ENCODE data around the gene OR5AL1.

Gene OR5AL1

GRCh38 chr11:56410801-56411200, 1.7 kb upstream of the OR5AL1 start:
- no peak overlapping the region for H3K4me3 ChIP-seq (replicated peaks; ENCODE audit: low read depth, low read length)
- DNase-seq (ENCODE audit: extremely low read depth, low read depth) = no peak
- TF ChIP-seq, protein P1, sequence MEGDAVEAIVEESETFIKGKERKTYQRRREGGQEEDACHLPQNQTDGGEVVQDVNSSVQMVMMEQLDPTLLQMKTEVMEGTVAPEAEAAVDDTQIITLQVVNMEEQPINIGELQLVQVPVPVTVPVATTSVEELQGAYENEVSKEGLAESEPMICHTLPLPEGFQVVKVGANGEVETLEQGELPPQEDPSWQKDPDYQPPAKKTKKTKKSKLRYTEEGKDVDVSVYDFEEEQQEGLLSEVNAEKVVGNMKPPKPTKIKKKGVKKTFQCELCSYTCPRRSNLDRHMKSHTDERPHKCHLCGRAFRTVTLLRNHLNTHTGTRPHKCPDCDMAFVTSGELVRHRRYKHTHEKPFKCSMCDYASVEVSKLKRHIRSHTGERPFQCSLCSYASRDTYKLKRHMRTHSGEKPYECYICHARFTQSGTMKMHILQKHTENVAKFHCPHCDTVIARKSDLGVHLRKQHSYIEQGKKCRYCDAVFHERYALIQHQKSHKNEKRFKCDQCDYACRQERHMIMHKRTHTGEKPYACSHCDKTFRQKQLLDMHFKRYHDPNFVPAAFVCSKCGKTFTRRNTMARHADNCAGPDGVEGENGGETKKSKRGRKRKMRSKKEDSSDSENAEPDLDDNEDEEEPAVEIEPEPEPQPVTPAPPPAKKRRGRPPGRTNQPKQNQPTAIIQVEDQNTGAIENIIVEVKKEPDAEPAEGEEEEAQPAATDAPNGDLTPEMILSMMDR (IDR thresholded peaks at IDR 0.05; ENCODE audit: low read depth, low read length, missing control alignments) = no peak

DNA sequence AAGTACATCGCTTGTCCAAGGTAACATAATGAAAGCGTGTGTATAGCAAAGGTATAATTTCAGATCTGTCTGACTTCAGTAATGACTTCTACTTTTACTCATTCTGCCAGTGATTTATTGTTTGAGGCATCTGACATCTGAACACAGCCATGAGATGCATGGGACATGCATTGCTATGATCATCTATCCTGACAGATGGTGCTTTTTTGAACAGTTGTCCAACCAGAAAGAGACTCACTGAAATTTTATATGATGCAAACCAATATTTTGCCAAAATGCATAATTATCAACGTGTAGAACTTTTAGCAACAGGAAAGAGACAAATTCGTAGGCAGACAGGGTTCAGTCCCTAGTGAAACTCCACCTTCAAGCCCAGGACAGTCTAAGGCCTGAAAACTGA, 41.0 kb downstream of the OR5AL1 start:
- TF ChIP-seq, protein P1 (IDR thresholded peaks at IDR 0.05; ENCODE audit: low read depth, low read length, missing control alignments) = no peak
- no peak overlapping the region for H3K4me3 ChIP-seq (replicated peaks; ENCODE audit: low read depth, low read length)
- DNase-seq (ENCODE audit: extremely low read depth, low read depth) = no peak

- TF ChIP-seq, protein P1 (IDR thresholded peaks at IDR 0.05; ENCODE audit: low read depth, low read length, missing control alignments) = no peak
- DNase-seq (ENCODE audit: extremely low read depth, low read depth) = no peak
- H3K4me3 ChIP-seq (replicated peaks; ENCODE audit: low read depth, low read length) = no peak overlapping the region
Observed at GRCh38 chr11:56457076-56457475, 44.6 kb downstream of the OR5AL1 start.

Measured in HFF-Myc (cell line).